Adrenal gland (tissue), 5 donors: ENCODE measurements around the gene CSF1R.

Experiments
- POLR2A ChIP-seq, 2 donors: fragments of 450-650 bp; IDR thresholded peaks; one replicate each; pipeline ENCODE4 v1.6.1; 2017; ENCODE audit warnings: antibody characterized with exemption in 2 of 2, mild to moderate bottlenecking in 2 of 2, moderate library complexity in 1 of 2
- TF ChIP-seq, protein P1 (sequence below), 6 experiments: fragments of 450-650 bp in 4 of 6; fragments of 200-600 bp in 2 of 6; sonication (generic) in 1 of 6; IDR thresholded peaks; 1 replicate in 5 of 6; 2 replicates in 1 of 6; pipeline versions ENCODE4 v1.5.1 to v1.8.0; 2016 to 2021; ENCODE audit warnings: antibody characterized with exemption in 6 of 6, mild to moderate bottlenecking in 2 of 6, moderate library complexity in 1 of 6
- donor health status: DM: no; HTN: no; CAD: no.

DNA sequence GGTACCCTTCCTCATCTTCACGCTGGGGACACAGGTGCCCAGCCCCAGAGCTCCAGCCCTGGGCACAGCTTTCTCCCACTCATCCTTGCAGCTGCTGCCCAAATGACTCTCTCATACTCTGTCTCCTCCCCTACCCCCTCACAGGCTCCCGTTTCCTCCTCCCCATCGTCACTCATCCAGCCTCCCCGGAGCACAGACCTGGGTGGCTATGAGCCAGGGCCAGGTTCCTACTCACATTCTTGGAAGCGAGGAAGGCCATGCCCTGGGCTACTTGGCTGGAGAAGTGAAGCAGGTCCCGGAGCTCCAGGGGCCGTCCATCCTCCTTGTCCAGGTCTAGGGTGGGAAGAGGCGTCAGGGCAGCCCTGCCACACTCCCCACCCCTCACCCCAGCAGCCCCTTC is 29.3 kb downstream of the CSF1R start:
- TF ChIP-seq, protein P1, sequence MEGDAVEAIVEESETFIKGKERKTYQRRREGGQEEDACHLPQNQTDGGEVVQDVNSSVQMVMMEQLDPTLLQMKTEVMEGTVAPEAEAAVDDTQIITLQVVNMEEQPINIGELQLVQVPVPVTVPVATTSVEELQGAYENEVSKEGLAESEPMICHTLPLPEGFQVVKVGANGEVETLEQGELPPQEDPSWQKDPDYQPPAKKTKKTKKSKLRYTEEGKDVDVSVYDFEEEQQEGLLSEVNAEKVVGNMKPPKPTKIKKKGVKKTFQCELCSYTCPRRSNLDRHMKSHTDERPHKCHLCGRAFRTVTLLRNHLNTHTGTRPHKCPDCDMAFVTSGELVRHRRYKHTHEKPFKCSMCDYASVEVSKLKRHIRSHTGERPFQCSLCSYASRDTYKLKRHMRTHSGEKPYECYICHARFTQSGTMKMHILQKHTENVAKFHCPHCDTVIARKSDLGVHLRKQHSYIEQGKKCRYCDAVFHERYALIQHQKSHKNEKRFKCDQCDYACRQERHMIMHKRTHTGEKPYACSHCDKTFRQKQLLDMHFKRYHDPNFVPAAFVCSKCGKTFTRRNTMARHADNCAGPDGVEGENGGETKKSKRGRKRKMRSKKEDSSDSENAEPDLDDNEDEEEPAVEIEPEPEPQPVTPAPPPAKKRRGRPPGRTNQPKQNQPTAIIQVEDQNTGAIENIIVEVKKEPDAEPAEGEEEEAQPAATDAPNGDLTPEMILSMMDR (IDR thresholded peaks at IDR 0.05) = no peak
- no peak for TF ChIP-seq POLR2A (IDR thresholded peaks at IDR 0.05)
